ENCODE measurements around the gene GARNL3. TPM values are rescaled to one million over a fixed set of nuclear protein-coding genes. Genes with fewer than 3 reads are reported as not detected.

The GARNL3 gene
- total and polyA plus RNA-seq, 2 of the 13 experiments (the other 11 are each of a cell fraction or from before 2014, with no cell fraction given) = 3.9 to 11.0 TPM

GRCh38 chr9:127225801-127226625 lies 38.6 kb upstream of the GARNL3 start (continued):
- TF ChIP-seq ZNF280D (CRISPR knock-in tag; IDR thresholded peaks at IDR 0.05) (no peak), MAFF (IDR thresholded peaks at IDR 0.05; ENCODE audit: low read depth, low read length) (no peak), ZNF672 (CRISPR knock-in tag; IDR thresholded peaks at IDR 0.05) (no peak), MIER2 (CRISPR knock-in tag; IDR thresholded peaks at IDR 0.05) (no peak), ZFX (CRISPR knock-in tag; IDR thresholded peaks at IDR 0.05; ENCODE audit: low read depth) (peak; percentile 7; the same call in 1 of the 2 replicates), REL (CRISPR knock-in tag; conservative IDR thresholded peaks at IDR 0.05) (no peak), NRL (CRISPR knock-in tag; IDR thresholded peaks at IDR 0.05; ENCODE audit: borderline replicate concordance) (no peak), ATF6 (CRISPR knock-in tag; conservative IDR thresholded peaks at IDR 0.05) (no peak), TAF15 (IDR thresholded peaks at IDR 0.05; ENCODE audit: low read depth, low read length, poor library complexity, severe bottlenecking) (no peak)
